Mesenchymal stem cell (in vitro differentiated cells and primary cell): Measurements from ENCODE around the gene GNA12.

ENCODE experiments used
- DNase-seq: peaks from one replicate; pipeline ENCODE4 v3.0.0-alpha.2; 2013
- H2AFZ ChIP-seq: one replicate; pipeline ENCODE4 v1.6.1; 2013; ENCODE audit warnings: low read depth, mild to moderate bottlenecking, control low read depth, inconsistent platforms, low read length, moderate library complexity
- H2AK5ac ChIP-seq: 2 replicates; pipeline ENCODE4 v1.6.1; 2013; ENCODE audit warnings: low read length, moderate library complexity, mild to moderate bottlenecking, inconsistent platforms; ENCODE audit not compliant: severe bottlenecking
- H2BK120ac ChIP-seq: one replicate; pipeline ENCODE4 v1.6.1; 2013; ENCODE audit warnings: low read depth, mild to moderate bottlenecking, inconsistent platforms, low read length, moderate library complexity
- H2BK12ac ChIP-seq, 2 experiments: one replicate each; pipeline ENCODE4 v1.6.1; 2013; ENCODE audit warnings: inconsistent platforms in 2 of 2, low read length in 2 of 2, mild to moderate bottlenecking in 2 of 2, moderate library complexity in 2 of 2, control low read depth in 1 of 2
- H2BK15ac ChIP-seq: one replicate; pipeline ENCODE4 v1.6.1; 2013; ENCODE audit warnings: mild to moderate bottlenecking, low read depth, inconsistent platforms; ENCODE audit not compliant: poor library complexity, severe bottlenecking
- H2BK5ac ChIP-seq: 2 replicates; pipeline ENCODE4 v1.6.1; 2013; ENCODE audit warnings: low read depth, mild to moderate bottlenecking, low read length, control low read depth, inconsistent platforms; ENCODE audit not compliant: poor library complexity, severe bottlenecking
- H3K14ac ChIP-seq, 2 experiments: one replicate each; pipeline ENCODE4 v1.6.1; 2013; ENCODE audit warnings: inconsistent platforms in 2 of 2, low read length in 2 of 2, control low read depth in 1 of 2, mild to moderate bottlenecking in 1 of 2, moderate library complexity in 1 of 2
- H3K18ac ChIP-seq, 2 experiments: one replicate each; pipeline ENCODE4 v1.6.1; 2013; ENCODE audit warnings: inconsistent platforms in 2 of 2, low read length in 2 of 2, control low read depth in 1 of 2, low read depth in 1 of 2, mild to moderate bottlenecking in 1 of 2
- H3K23ac ChIP-seq, 2 experiments: one replicate each; pipeline ENCODE4 v1.6.1; 2013; ENCODE audit warnings: inconsistent platforms in 2 of 2, low read length in 2 of 2, mild to moderate bottlenecking in 2 of 2, moderate library complexity in 2 of 2, control low read depth in 1 of 2
- H3K27ac ChIP-seq: 2 replicates; pipeline ENCODE4 v1.5.1; 2013; ENCODE audit warnings: mild to moderate bottlenecking, moderate library complexity, low read length, control low read depth, inconsistent platforms; ENCODE audit not compliant: poor library complexity, severe bottlenecking
- H3K27me3 ChIP-seq, 2 experiments: 2 replicates each; pipeline versions ENCODE4 v1.6.1 to v1.7.0; 2013; ENCODE audit warnings: low read length in 2 of 2, mild to moderate bottlenecking in 2 of 2, moderate library complexity in 2 of 2, control low read depth in 1 of 2, inconsistent platforms in 1 of 2; ENCODE audit not compliant: control insufficient read depth in 1 of 2, insufficient read depth in 1 of 2
- H3K36me3 ChIP-seq, 2 experiments: 2 replicates each; pipeline versions ENCODE4 v1.6.1 to v1.7.0; 2013; ENCODE audit warnings: low read length in 2 of 2, control low read depth in 1 of 2, inconsistent platforms in 1 of 2, low read depth in 1 of 2, mild to moderate bottlenecking in 1 of 2; ENCODE audit not compliant: insufficient read depth in 2 of 2, control insufficient read depth in 1 of 2
- H3K4ac ChIP-seq, 2 experiments: one replicate each; pipeline ENCODE4 v1.6.1; 2013; ENCODE audit warnings: inconsistent platforms in 2 of 2, low read length in 2 of 2, mild to moderate bottlenecking in 2 of 2, moderate library complexity in 2 of 2, control low read depth in 1 of 2, low read depth in 1 of 2
- H3K4me1 ChIP-seq: 2 replicates; pipeline ENCODE4 v1.6.1; 2013; ENCODE audit warnings: low read depth, low read length, control low read depth; ENCODE audit not compliant: control insufficient read depth, insufficient read depth
- H3K4me2 ChIP-seq: 2 replicates; pipeline ENCODE4 v1.6.1; 2013; ENCODE audit warnings: low read length, mild to moderate bottlenecking, inconsistent platforms; ENCODE audit not compliant: poor library complexity, severe bottlenecking
- H3K4me3 ChIP-seq, 2 experiments: 2 replicates each; pipeline versions ENCODE4 v1.5.1 to v1.7.0; 2013; ENCODE audit warnings: low read length in 2 of 2, mild to moderate bottlenecking in 2 of 2, control low read depth in 1 of 2, low read depth in 1 of 2; ENCODE audit not compliant: insufficient read depth in 1 of 2
- H3K79me1 ChIP-seq: replicated peaks from 2 replicates; pipeline ENCODE4 v1.6.1; 2013; ENCODE audit warnings: mild to moderate bottlenecking, control low read depth, low read length, inconsistent platforms; ENCODE audit not compliant: poor library complexity, severe bottlenecking
- H3K9ac ChIP-seq: 2 replicates; pipeline ENCODE4 v1.7.0; 2013; ENCODE audit warnings: mild to moderate bottlenecking, low read length, moderate library complexity
- H3K9me3 ChIP-seq: 2 replicates; pipeline ENCODE4 v1.7.0; 2013; ENCODE audit warnings: mild to moderate bottlenecking, low read length; ENCODE audit not compliant: control insufficient read depth
- H4K8ac ChIP-seq: one replicate; pipeline ENCODE4 v1.6.1; 2013; ENCODE audit warnings: inconsistent platforms, mild to moderate bottlenecking, low read length, moderate library complexity
- H4K91ac ChIP-seq: one replicate; pipeline ENCODE4 v1.6.1; 2013; ENCODE audit warnings: mild to moderate bottlenecking, low read length, inconsistent platforms
- WGBS: methylation state at CpG from one replicate; pipeline ENCODE4 v1.1.7; 2013; ENCODE audit warnings: mixed read lengths; 5-methylcytosine and 5-hydroxymethylcytosine counted together

The GNA12 gene

GRCh38 chr7:2823130-2823529 is 21.0 kb downstream of the GNA12 start:
- H2BK5ac ChIP-seq = no peak overlapping the region
- H3K9me3 ChIP-seq = no peaks in the 10 kb centered on the region
- no peak for DNase-seq
- H3K36me3 ChIP-seq = peaks cover 0 to 3% of the 10 kb centered on the region in 2 experiments
- no peak overlapping the region for H2BK15ac ChIP-seq
- peak overlapping the region; percentile 99 for H3K27ac ChIP-seq
- H3K4me1 ChIP-seq = peaks cover 42% of the 10 kb centered on the region
- no peak overlapping the region for H3K23ac ChIP-seq
- peak overlapping the region; percentile 56 for H3K18ac ChIP-seq
- peak overlapping the region; percentile 90 for H2AK5ac ChIP-seq
- H3K9ac ChIP-seq = peak overlapping the region; percentile 65
- H2BK120ac ChIP-seq = no peak overlapping the region
- H3K79me1 ChIP-seq = peaks cover 2% of the 10 kb centered on the region
- no peak overlapping the region for H3K4me2 ChIP-seq
- 97% methylated on average over 3 of the region's 5 CpGs for WGBS
- peak overlapping the region in 1 of 2 experiments; percentile 69 for H2BK12ac ChIP-seq
- peak overlapping the region in 1 of 2 experiments; percentile 3 for H3K4me3 ChIP-seq
- no peak overlapping the region for H4K8ac ChIP-seq
- no peak overlapping the region for H3K4ac ChIP-seq
- H2AFZ ChIP-seq = no peak overlapping the region
- no peaks in the 10 kb centered on the region for H3K27me3 ChIP-seq
- no peak overlapping the region for H4K91ac ChIP-seq
- no peak overlapping the region for H3K14ac ChIP-seq

- Histone ChIP-seq H4K8ac (no peak overlapping the region), H2BK15ac (no peak overlapping the region), H3K9ac (peak overlapping the region; percentile 65), H3K14ac (peak overlapping the region in 1 of 2 experiments; percentile 72), H2BK5ac (peak overlapping the region; percentile 86), H4K91ac (peak overlapping the region; percentile 77), H3K4me3 (no peak overlapping the region), H3K9me3 (no peaks in the 10 kb centered on the region), H3K4ac (peak overlapping the region; percentile 15 to 77), H3K36me3 (peaks cover 0 to 3% of the 10 kb centered on the region in 2 experiments), H3K27me3 (no peaks in the 10 kb centered on the region), H3K79me1 (no peaks in the 10 kb centered on the region), H3K4me2 (peak overlapping the region; percentile 25), H3K27ac (peak overlapping the region; percentile 99), H2BK12ac (peak overlapping the region in 1 of 2 experiments; percentile 80), H2AFZ (no peak overlapping the region), H3K18ac (peak overlapping the region; percentile 79 to 88), H3K4me1 (peaks cover 43% of the 10 kb centered on the region), H3K23ac (no peak overlapping the region), H2BK120ac (peak overlapping the region; percentile 80), H2AK5ac (peak overlapping the region; percentile 89)
- peak; percentile 88 for DNase-seq
- WGBS = 64% methylated on average over 8 of the region's 10 CpGs
Measured at GRCh38 chr7:2821842-2822507, 22.1 kb downstream of the GNA12 start.

GRCh38 chr7:2821161-2821841 is 22.8 kb downstream of the GNA12 start:
- Histone ChIP-seq H3K14ac (peak overlapping the region in 1 of 2 experiments; percentile 6), H2BK15ac (peak overlapping the region; percentile 64), H3K36me3 (peaks cover 0 to 3% of the 10 kb centered on the region in 2 experiments), H2BK12ac (peak overlapping the region; percentile 85 to 99), H3K23ac (peak overlapping the region in 1 of 2 experiments; percentile 46), H3K18ac (peak overlapping the region; percentile 81 to 88), H3K9ac (peak overlapping the region; percentile 65), H4K8ac (peak overlapping the region; percentile 4), H2AK5ac (peak overlapping the region; percentile 46), H2AFZ (no peak overlapping the region), H3K9me3 (no peaks in the 10 kb centered on the region), H4K91ac (peak overlapping the region; percentile 91), H2BK120ac (peak overlapping the region; percentile 91), H3K27ac (peak overlapping the region; percentile 99), H3K4me1 (peaks cover 43% of the 10 kb centered on the region), H3K79me1 (no peaks in the 10 kb centered on the region), H2BK5ac (peak overlapping the region; percentile 85), H3K4me3 (no peak overlapping the region), H3K4ac (peak overlapping the region; percentile 47 to 91), H3K4me2 (peak overlapping the region; percentile 46), H3K27me3 (no peaks in the 10 kb centered on the region)
- 29% methylated on average over 12 of the region's 12 CpGs for WGBS
- peak; percentile 86 for DNase-seq

DNA sequence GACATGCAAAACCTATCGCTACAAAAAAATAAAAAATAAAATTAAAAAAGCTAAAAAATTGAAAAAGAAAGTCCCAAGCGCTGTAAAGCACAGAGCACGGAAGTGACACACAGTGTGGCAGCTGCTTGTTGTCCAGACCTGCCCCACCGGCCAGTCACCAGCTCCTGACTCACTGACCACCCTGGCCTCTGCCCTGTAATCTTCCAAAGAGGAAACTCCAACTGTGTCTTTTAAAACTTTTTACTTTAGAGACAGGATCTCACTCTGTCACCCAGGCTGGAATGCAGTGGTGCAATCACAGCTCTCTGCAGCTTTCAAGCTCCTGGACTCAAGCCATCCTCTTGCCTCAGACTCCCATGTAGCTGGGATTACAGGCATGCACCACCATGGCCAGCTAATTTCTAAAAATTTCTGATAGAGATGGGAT is 23.6 kb downstream of the GNA12 start:
- no peak overlapping the region for H3K4me3 ChIP-seq
- peak overlapping the region; percentile 71 for H3K9ac ChIP-seq
- H3K36me3 ChIP-seq = peaks cover 0 to 3% of the 10 kb centered on the region in 2 experiments
- no peak overlapping the region for H3K14ac ChIP-seq
- no peak overlapping the region for H4K8ac ChIP-seq
- H2BK5ac ChIP-seq = peak overlapping the region; percentile 77
- H2AK5ac ChIP-seq = no peak overlapping the region
- H2BK120ac ChIP-seq = peak overlapping the region; percentile 91
- no peaks in the 10 kb centered on the region for H3K9me3 ChIP-seq
- H4K91ac ChIP-seq = no peak overlapping the region
- H2AFZ ChIP-seq = no peak overlapping the region
- peak overlapping the region; percentile 99 for H3K27ac ChIP-seq
- 7% methylated on average over 3 of the region's 4 CpGs for WGBS
- H3K79me1 ChIP-seq = no peaks in the 10 kb centered on the region
- H2BK12ac ChIP-seq = peak overlapping the region in 1 of 2 experiments; percentile 99
- H3K4me1 ChIP-seq = peaks cover 47% of the 10 kb centered on the region
- peak overlapping the region in 1 of 2 experiments; percentile 81 for H3K18ac ChIP-seq
- H3K27me3 ChIP-seq = no peaks in the 10 kb centered on the region
- no peak overlapping the region for H2BK15ac ChIP-seq
- DNase-seq = peak; percentile 99
- H3K23ac ChIP-seq = no peak overlapping the region
- H3K4me2 ChIP-seq = no peak overlapping the region
- peak overlapping the region in 1 of 2 experiments; percentile 8 for H3K4ac ChIP-seq
